Gastrocnemius medialis (tissue), 4 donors: ENCODE measurements around the gene HAUS7. TPM values are rescaled to one million over a fixed set of nuclear protein-coding genes. Genes with fewer than 3 reads are reported as not detected.

Experiments used
- ATAC-seq, 2 donors: fragments of 150-250 bp; one replicate each; pipeline ENCODE4 v1.9.1; 2016
- DNase-seq, 2 donors: peaks; one replicate each; pipeline ENCODE4 v3.0.0-alpha.2; 2019
- H3K27ac ChIP-seq, 4 donors: fragments of 200-600 bp; sonication (generic); 1 replicate in 1 of 4; 2 replicates in 3 of 4; pipeline ENCODE4 v1.5.1; 2016 to 2018; ENCODE audit warnings: mild to moderate bottlenecking in 2 of 4, moderate library complexity in 1 of 4
- H3K27me3 ChIP-seq, 3 donors: fragments of 200-600 bp; sonication (generic) in 2 of 3; 1 replicate in 1 of 3; 2 replicates in 2 of 3; pipeline versions ENCODE4 v1.5.1 to v1.6.0; 2016 to 2019; ENCODE audit warnings: mild to moderate bottlenecking in 1 of 3, moderate library complexity in 1 of 3
- H3K36me3 ChIP-seq, 2 donors: fragments of 200-600 bp; sonication (generic) in 1 of 2; one replicate each; pipeline ENCODE4 v1.5.1; 2017 to 2018
- H3K4me1 ChIP-seq, 2 donors: fragments of 200-600 bp; sonication (generic) in 1 of 2; one replicate each; pipeline ENCODE4 v1.5.1; 2016 to 2017; ENCODE audit warnings: mild to moderate bottlenecking in 2 of 2
- H3K4me3 ChIP-seq, 4 donors: fragments of 200-600 bp; sonication (generic) in 3 of 4; 1 replicate in 1 of 4; 2 replicates in 3 of 4; pipeline ENCODE4 v1.5.1; 2016 to 2019; ENCODE audit warnings: mild to moderate bottlenecking in 2 of 4
- H3K9me3 ChIP-seq, 3 donors: fragments of 200-600 bp; sonication (generic) in 2 of 3; 1 replicate in 1 of 3; 2 replicates in 2 of 3; pipeline ENCODE4 v1.5.1; 2016 to 2019
- POLR2A ChIP-seq, 2 donors: fragments of 450-650 bp; IDR thresholded peaks; one replicate each; pipeline ENCODE4 v1.6.1; 2017; ENCODE audit warnings: antibody characterized with exemption in 2 of 2, mild to moderate bottlenecking in 2 of 2, moderate library complexity in 2 of 2
- in situ Hi-C, 4 donors: fragments of 200-750 bp; cut with MboI; loops; one replicate each; pipeline versions ENCODE4 v1.15.0 to v1.8.0; 2017; ENCODE audit warnings: low sequenced_read_pairs in 4 of 4
- intact Hi-C: fragments of 100-400 bp; cut with DNase I; formaldehyde crosslinking; loops from one replicate; pipeline ENCODE4 v1.15.1; 2023; ENCODE audit warnings: low total_unique reads
- total RNA-seq, 4 donors: library from RNA; depleted of rRNA; stranded (reverse); fragments of >200 nt; gene quantifications; one replicate each; pipeline versions ENCODE4 v1.1.0 to v1.2.3, GENCODE V29; 2016
- TF ChIP-seq, protein P1 (sequence below), 5 experiments: fragments of 450-650 bp in 3 of 5; fragments of 200-600 bp in 2 of 5; sonication (generic) in 2 of 5; IDR thresholded peaks in 4 of 5; conservative IDR thresholded peaks in 1 of 5; 1 replicate in 4 of 5; 2 replicates in 1 of 5; pipeline ENCODE4 v1.5.1; 2016 to 2019; ENCODE audit warnings: antibody characterized with exemption in 5 of 5, mild to moderate bottlenecking in 3 of 5, moderate library complexity in 3 of 5

HAUS7 gene
- total RNA-seq, 4 donors from 2014 or later: 10.6 to 19.8 (median 13.2) TPM

DNA sequence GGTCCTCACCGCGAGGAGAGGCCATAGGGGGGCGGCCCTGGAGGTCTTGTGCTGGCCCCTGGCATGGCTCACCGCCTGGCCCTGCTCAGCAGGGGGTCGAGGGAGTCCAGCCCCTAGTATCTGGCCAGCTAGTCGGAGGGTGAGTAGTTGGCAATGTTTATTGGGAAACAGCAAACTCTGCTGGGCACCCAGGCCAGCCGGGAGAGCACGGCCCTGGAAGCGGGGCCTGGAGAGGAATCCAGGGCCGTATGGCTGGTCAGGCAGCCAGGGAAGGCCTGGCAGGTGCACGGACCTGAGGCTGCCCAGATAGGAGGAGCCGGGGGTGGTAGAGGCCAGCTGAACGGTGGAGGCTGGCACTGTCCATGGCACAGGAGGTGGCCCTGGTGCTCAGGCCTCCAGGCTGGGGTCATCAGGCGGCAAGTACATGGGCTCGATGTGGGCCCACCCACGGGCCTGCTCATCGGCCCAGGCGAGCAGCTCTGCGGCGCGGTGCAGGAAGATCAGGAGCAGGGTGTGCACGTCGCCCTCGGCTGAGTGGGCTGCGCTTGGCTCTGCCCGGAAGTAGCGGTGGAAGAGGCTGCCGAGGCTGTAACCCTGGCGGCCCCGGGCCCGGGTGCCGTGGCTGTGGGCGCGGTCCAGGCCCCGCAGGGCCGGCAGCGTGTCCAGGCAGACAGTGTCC is 25.9 kb downstream of the HAUS7 start:
- ATAC-seq: no peak
- intact Hi-C loops: no loop called here
- in situ Hi-C loops: no loop called here

DNA sequence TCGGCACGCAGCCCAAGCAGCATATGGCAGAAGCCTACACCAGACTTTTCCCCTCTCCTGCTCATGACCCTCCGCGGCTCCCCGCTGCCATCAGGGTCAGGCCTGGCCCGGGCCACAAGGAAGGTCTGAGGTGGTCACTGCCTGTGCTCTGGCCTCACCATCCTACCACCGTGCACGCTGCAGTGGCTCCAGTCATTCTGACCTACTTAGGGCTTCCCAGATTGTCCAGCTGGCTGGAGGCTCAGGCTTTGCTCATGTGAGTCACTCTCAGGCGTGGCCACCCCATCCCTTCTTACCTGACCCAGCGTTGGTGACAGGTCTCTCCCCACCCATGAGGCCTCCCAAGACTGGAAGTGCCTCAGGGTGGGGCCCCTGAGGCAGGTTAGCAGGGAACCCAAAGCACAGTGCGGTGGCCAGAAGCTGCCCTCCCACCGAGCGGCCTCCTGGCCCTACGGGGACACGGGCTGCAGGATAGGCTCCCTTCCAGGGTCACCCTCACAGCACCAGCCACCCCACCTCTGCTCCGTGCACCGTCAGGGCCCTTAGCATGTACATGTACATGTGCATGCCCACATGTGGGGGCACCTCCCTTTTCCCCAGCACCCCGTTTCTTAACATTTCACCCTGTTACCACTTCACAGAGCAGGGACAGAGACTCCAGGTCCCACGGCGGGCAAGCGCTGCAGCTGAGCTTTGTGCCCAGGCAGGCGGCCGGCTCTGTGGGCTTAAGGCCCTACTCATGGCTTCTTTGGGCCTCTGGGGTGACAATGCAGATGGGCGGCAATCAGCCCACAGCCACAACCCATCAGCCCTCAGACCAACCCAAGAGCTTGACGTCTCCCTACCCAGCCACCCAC is 26.7 kb downstream of the HAUS7 start:
- H3K27ac ChIP-seq: no peak overlapping the region
- in situ Hi-C loops (no loop called here), intact Hi-C loops (no loop called here)
- no peak for DNase-seq
- H3K4me1 ChIP-seq: no peaks in the 10 kb centered on the region
- no peaks in the 10 kb centered on the region for H3K36me3 ChIP-seq
- peaks cover 0 to 3% (median 0%) of the 10 kb centered on the region in 3 donors for H3K27me3 ChIP-seq
- peak in 1 of 2 donors; percentile 39 for ATAC-seq
- H3K9me3 ChIP-seq: no peaks in the 10 kb centered on the region
- no peak for TF ChIP-seq POLR2A (IDR thresholded peaks at IDR 0.05)
- TF ChIP-seq, protein P1, sequence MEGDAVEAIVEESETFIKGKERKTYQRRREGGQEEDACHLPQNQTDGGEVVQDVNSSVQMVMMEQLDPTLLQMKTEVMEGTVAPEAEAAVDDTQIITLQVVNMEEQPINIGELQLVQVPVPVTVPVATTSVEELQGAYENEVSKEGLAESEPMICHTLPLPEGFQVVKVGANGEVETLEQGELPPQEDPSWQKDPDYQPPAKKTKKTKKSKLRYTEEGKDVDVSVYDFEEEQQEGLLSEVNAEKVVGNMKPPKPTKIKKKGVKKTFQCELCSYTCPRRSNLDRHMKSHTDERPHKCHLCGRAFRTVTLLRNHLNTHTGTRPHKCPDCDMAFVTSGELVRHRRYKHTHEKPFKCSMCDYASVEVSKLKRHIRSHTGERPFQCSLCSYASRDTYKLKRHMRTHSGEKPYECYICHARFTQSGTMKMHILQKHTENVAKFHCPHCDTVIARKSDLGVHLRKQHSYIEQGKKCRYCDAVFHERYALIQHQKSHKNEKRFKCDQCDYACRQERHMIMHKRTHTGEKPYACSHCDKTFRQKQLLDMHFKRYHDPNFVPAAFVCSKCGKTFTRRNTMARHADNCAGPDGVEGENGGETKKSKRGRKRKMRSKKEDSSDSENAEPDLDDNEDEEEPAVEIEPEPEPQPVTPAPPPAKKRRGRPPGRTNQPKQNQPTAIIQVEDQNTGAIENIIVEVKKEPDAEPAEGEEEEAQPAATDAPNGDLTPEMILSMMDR (IDR thresholded peaks at IDR 0.05 in 4 of 5, conservative IDR thresholded peaks at IDR 0.05 in 1 of 5): no peak
- H3K4me3 ChIP-seq: no peak overlapping the region

More for the DNA sequence above, 25.9 kb downstream of the HAUS7 start:
- DNase-seq: no peak
- Histone ChIP-seq H3K4me3 (no peak overlapping the region), H3K27ac (no peak overlapping the region), H3K9me3 (no peaks in the 10 kb centered on the region), H3K36me3 (no peaks in the 10 kb centered on the region), H3K4me1 (no peaks in the 10 kb centered on the region), H3K27me3 (peaks cover 0 to 2% (median 0%) of the 10 kb centered on the region in 3 donors)
- TF ChIP-seq, protein P1 (IDR thresholded peaks at IDR 0.05 in 4 of 5, conservative IDR thresholded peaks at IDR 0.05 in 1 of 5): no peak
- TF ChIP-seq POLR2A (IDR thresholded peaks at IDR 0.05): no peak

DNA sequence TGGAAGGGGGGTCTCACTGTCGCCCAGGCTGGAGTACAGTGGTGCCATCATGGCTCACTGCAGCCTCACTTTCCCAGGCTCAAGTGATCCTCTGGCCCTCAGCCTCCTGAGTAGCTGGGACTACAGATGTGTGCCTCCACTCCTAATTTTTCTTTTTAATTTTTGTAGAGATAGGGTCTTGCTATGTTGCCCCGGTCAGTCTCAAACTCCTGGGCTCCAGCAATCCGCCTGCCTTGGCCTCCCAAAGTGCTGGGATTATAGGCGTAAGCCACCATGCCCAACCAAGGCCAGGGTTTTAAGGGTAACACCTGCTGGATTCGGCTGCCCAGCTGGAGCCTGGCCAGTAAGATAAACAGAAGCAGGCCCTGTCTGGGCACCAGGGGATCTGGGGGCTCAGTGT is 27.9 kb downstream of the HAUS7 start:
- DNase-seq: no peak
- Histone ChIP-seq H3K27me3 (peaks cover 0 to 3% (median 0%) of the 10 kb centered on the region in 3 donors), H3K4me1 (no peaks in the 10 kb centered on the region), H3K9me3 (no peaks in the 10 kb centered on the region), H3K36me3 (no peaks in the 10 kb centered on the region), H3K4me3 (no peak overlapping the region), H3K27ac (no peak overlapping the region)
- no peak for TF ChIP-seq POLR2A (IDR thresholded peaks at IDR 0.05)
- TF ChIP-seq, protein P1 (IDR thresholded peaks at IDR 0.05 in 4 of 5, conservative IDR thresholded peaks at IDR 0.05 in 1 of 5): no peak
- intact Hi-C loops (no loop called here), in situ Hi-C loops (no loop called here)
- ATAC-seq: no peak

DNA sequence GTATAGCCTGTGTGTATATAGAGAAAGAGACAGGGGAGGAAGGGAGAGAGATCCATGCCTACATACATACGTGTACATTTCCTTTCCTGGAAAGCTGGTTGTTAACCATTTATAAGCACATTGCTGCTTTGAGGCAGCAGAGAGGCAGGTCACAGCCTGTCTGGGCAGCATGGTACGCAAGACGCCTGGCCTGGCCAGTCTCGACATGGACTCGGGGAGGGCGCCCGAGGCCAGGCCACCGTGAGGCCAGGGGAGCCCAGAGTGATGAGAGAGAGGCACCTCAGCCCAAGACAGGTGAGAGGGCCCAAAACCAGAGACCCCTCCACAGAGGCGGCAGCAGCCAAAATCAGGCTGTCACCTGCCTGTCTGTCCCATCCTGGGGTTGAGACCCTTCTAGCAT is 28.4 kb downstream of the HAUS7 start:
- DNase-seq: no peak
- Histone ChIP-seq H3K27ac (no peak overlapping the region), H3K4me1 (no peaks in the 10 kb centered on the region), H3K4me3 (no peak overlapping the region), H3K27me3 (peaks cover 0 to 3% (median 0%) of the 10 kb centered on the region in 3 donors), H3K36me3 (no peaks in the 10 kb centered on the region), H3K9me3 (no peaks in the 10 kb centered on the region)
- in situ Hi-C loops (no loop called here), intact Hi-C loops (no loop called here)
- TF ChIP-seq, protein P1 (IDR thresholded peaks at IDR 0.05 in 4 of 5, conservative IDR thresholded peaks at IDR 0.05 in 1 of 5): no peak
- no peak for TF ChIP-seq POLR2A (IDR thresholded peaks at IDR 0.05)
- ATAC-seq: no peak
